HEK293 (cell line): ENCODE results near the gene CSF2.

Source experiments
- CTCF ChIP-seq: fragments of 450-650 bp; formaldehyde crosslinking; IDR thresholded peaks from 2 replicates; pipeline ENCODE4 v1.5.1; 2016; ENCODE audit warnings: missing biosample characterization, missing genetic modification characterization
- ZNF239 ChIP-seq: fragments of 450-650 bp; formaldehyde crosslinking; IDR thresholded peaks from 2 replicates; pipeline ENCODE4 v1.5.1; 2016; ENCODE audit warnings: missing biosample characterization, missing genetic modification characterization

GRCh38 chr5:132066871-132067270 lies 6.7 kb upstream of the CSF2 start:
- TF ChIP-seq CTCF (tag by site-specific recombination), result no peak
- no peak for TF ChIP-seq ZNF239 (tag by site-specific recombination)
